Vagina (tissue), 2 donors: ENCODE data around the gene SHE. TPM values are rescaled to one million over a fixed set of nuclear protein-coding genes. Genes with fewer than 3 reads are reported as not detected.

Experiments
- DNase-seq, 2 donors: peaks; one replicate each; pipeline ENCODE4 v3.0.0-alpha.2; 2017; ENCODE audit errors: extremely low spot score in 2 of 2
- H3K27ac ChIP-seq: fragments of 200-600 bp; sonication (generic); one replicate; pipeline ENCODE4 v1.5.1; 2019
- H3K27me3 ChIP-seq: fragments of 200-600 bp; sonication (generic); one replicate; pipeline ENCODE4 v1.5.1; 2019
- H3K36me3 ChIP-seq, 2 donors: fragments of 200-600 bp; sonication (generic); one replicate each; pipeline ENCODE4 v1.5.1; 2017 to 2019
- H3K4me1 ChIP-seq: fragments of 200-600 bp; sonication (generic); one replicate; pipeline ENCODE4 v1.5.1; 2019
- H3K4me3 ChIP-seq, 2 donors: fragments of 200-600 bp; sonication (generic); 1 replicate in 1 of 2; 2 replicates in 1 of 2; pipeline ENCODE4 v1.5.1; 2016 to 2019
- H3K9me3 ChIP-seq: fragments of 200-600 bp; sonication (generic); one replicate; pipeline ENCODE4 v1.5.1; 2019
- CTCF ChIP-seq, 3 experiments: fragments of 450-650 bp in 2 of 3; fragments of 200-600 bp in 1 of 3; sonication (generic) in 1 of 3; IDR thresholded peaks; one replicate each; pipeline ENCODE4 v1.5.1; 2017 to 2019; ENCODE audit warnings: antibody characterized with exemption in 3 of 3, mild to moderate bottlenecking in 2 of 3, moderate library complexity in 2 of 3
- POLR2A ChIP-seq, 2 donors: fragments of 450-650 bp; IDR thresholded peaks; one replicate each; pipeline ENCODE4 v1.6.1; 2017; ENCODE audit warnings: antibody characterized with exemption in 2 of 2, mild to moderate bottlenecking in 2 of 2, moderate library complexity in 2 of 2
- POLR2AphosphoS5 ChIP-seq, 2 donors: sonication (generic); formaldehyde crosslinking; IDR thresholded peaks; one replicate each; pipeline ENCODE4 v1.9.0; 2017; ENCODE audit warnings: antibody characterized with exemption in 2 of 2, mild to moderate bottlenecking in 2 of 2, low read depth in 1 of 2; ENCODE audit not compliant: insufficient read depth in 1 of 2
- intact Hi-C: fragments of 100-400 bp; cut with DNase I; formaldehyde crosslinking; loops from one replicate; pipeline ENCODE4 v1.15.1; 2023
- total RNA-seq: library from RNA; depleted of rRNA; stranded (reverse); fragments of >200 nt; gene quantifications from one replicate; pipeline ENCODE4 v1.2.3, GENCODE V29; 2016

Gene SHE
- total RNA-seq, 1 donor from 2014 or later, result 23.8 TPM

- intact Hi-C loops, result no loop called here
- H3K27me3 ChIP-seq, result peaks cover 4% of the 10 kb centered on the region
Observed at GRCh38 chr1:154496383-154496782, 5.8 kb downstream of the SHE start.

GRCh38 chr1:154495496-154496273 is 6.5 kb downstream of the SHE start:
- Histone ChIP-seq H3K4me3 (no peak overlapping the region), H3K27ac (no peak overlapping the region), H3K36me3 (no peaks in the 10 kb centered on the region), H3K27me3 (peaks cover under 1% of the 10 kb centered on the region), H3K9me3 (no peaks in the 10 kb centered on the region), H3K4me1 (no peaks in the 10 kb centered on the region)
- TF ChIP-seq POLR2AphosphoS5 (IDR thresholded peaks at IDR 0.05; ENCODE audit: insufficient read depth in 1 of 2, low read depth in 1 of 2), result no peak
- no peak for DNase-seq
- intact Hi-C loops, result no loop called here

More at GRCh38 chr1:154496383-154496782, 5.8 kb downstream of the SHE start:
- peaks cover 4% of the 10 kb centered on the region for H3K4me1 ChIP-seq
- no peak overlapping the region for H3K4me3 ChIP-seq
- no peak overlapping the region for H3K27ac ChIP-seq
- no peak for DNase-seq
- H3K9me3 ChIP-seq, result no peaks in the 10 kb centered on the region
- H3K36me3 ChIP-seq, result no peaks in the 10 kb centered on the region
- TF ChIP-seq POLR2AphosphoS5 (IDR thresholded peaks at IDR 0.05; ENCODE audit: insufficient read depth in 1 of 2, low read depth in 1 of 2) (no peak), CTCF (IDR thresholded peaks at IDR 0.05) (no peak), POLR2A (IDR thresholded peaks at IDR 0.05) (no peak)

- TF ChIP-seq POLR2AphosphoS5 (IDR thresholded peaks at IDR 0.05; ENCODE audit: insufficient read depth in 1 of 2, low read depth in 1 of 2), result no peak
- no peak for TF ChIP-seq POLR2A (IDR thresholded peaks at IDR 0.05)
- TF ChIP-seq CTCF (IDR thresholded peaks at IDR 0.05), result no peak
- Histone ChIP-seq H3K4me1 (no peaks in the 10 kb centered on the region), H3K36me3 (no peaks in the 10 kb centered on the region), H3K9me3 (no peaks in the 10 kb centered on the region), H3K27ac (no peak overlapping the region), H3K27me3 (no peaks in the 10 kb centered on the region), H3K4me3 (no peak overlapping the region)
- DNase-seq, result no peak
- intact Hi-C loops, result no loop called here
Observed at GRCh38 chr1:154493276-154493675, 8.9 kb downstream of the SHE start.

GRCh38 chr1:154492115-154492514 is 10.1 kb downstream of the SHE start:
- no peaks in the 10 kb centered on the region for H3K27me3 ChIP-seq
- DNase-seq, result no peak
- peak overlapping the region; percentile 37 for H3K27ac ChIP-seq
- no peaks in the 10 kb centered on the region for H3K36me3 ChIP-seq
- H3K9me3 ChIP-seq, result no peaks in the 10 kb centered on the region
- no peak overlapping the region for H3K4me3 ChIP-seq
- no peaks in the 10 kb centered on the region for H3K4me1 ChIP-seq
- intact Hi-C loops, result no loop called here
- TF ChIP-seq POLR2A (IDR thresholded peaks at IDR 0.05), result no peak
- TF ChIP-seq POLR2AphosphoS5 (IDR thresholded peaks at IDR 0.05; ENCODE audit: insufficient read depth in 1 of 2, low read depth in 1 of 2), result no peak
- TF ChIP-seq CTCF (IDR thresholded peaks at IDR 0.05), result no peak

GRCh38 chr1:154490317-154490716 is 11.9 kb downstream of the SHE start:
- Histone ChIP-seq H3K36me3 (no peaks in the 10 kb centered on the region), H3K27ac (no peak overlapping the region), H3K4me3 (no peak overlapping the region), H3K9me3 (no peaks in the 10 kb centered on the region), H3K4me1 (no peaks in the 10 kb centered on the region), H3K27me3 (no peaks in the 10 kb centered on the region)
- DNase-seq, result no peak
- TF ChIP-seq CTCF (IDR thresholded peaks at IDR 0.05) (no peak), POLR2AphosphoS5 (IDR thresholded peaks at IDR 0.05; ENCODE audit: insufficient read depth in 1 of 2, low read depth in 1 of 2) (no peak), POLR2A (IDR thresholded peaks at IDR 0.05) (no peak)
- intact Hi-C loops, result no loop called here
